ENCODE data around the gene IGF2BP2. TPM values are rescaled to one million over a fixed set of nuclear protein-coding genes. Genes with fewer than 3 reads are reported as not detected.

IGF2BP2 gene
- total and polyA plus RNA-seq, 2 donors (not counting 1 experiment from before 2014, with no cell fraction given): 0.01 TPM; not detected in 1

GRCh38 chr3:185823078-185824044, 1.5 kb downstream of the IGF2BP2 start:
- no peak for ATAC-seq (ENCODE audit: low read depth)
- H3K4me3 ChIP-seq (ENCODE audit: control extremely low read depth in 1 of 5, extremely low read depth in 1 of 5, insufficient read depth in 1 of 5, low read depth in 2 of 5, low read length in 4 of 5): peak overlapping the region in 4 of 5 experiments; percentile 35 to 60 (median 56)
- peak overlapping the region; percentile 88 for H3K4me3 Mint-ChIP-seq
- H4K20me1 ChIP-seq (ENCODE audit: control insufficient read depth, insufficient read depth, low read length, poor library complexity, severe bottlenecking): no peaks in the 10 kb centered on the region
- H3K9ac ChIP-seq (ENCODE audit: low read length): peak overlapping the region; percentile 64
- TF ChIP-seq, protein P1, sequence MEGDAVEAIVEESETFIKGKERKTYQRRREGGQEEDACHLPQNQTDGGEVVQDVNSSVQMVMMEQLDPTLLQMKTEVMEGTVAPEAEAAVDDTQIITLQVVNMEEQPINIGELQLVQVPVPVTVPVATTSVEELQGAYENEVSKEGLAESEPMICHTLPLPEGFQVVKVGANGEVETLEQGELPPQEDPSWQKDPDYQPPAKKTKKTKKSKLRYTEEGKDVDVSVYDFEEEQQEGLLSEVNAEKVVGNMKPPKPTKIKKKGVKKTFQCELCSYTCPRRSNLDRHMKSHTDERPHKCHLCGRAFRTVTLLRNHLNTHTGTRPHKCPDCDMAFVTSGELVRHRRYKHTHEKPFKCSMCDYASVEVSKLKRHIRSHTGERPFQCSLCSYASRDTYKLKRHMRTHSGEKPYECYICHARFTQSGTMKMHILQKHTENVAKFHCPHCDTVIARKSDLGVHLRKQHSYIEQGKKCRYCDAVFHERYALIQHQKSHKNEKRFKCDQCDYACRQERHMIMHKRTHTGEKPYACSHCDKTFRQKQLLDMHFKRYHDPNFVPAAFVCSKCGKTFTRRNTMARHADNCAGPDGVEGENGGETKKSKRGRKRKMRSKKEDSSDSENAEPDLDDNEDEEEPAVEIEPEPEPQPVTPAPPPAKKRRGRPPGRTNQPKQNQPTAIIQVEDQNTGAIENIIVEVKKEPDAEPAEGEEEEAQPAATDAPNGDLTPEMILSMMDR (IDR thresholded peaks at IDR 0.05): no peak
- TF ChIP-seq EZH2 (IDR thresholded peaks at IDR 0.05; ENCODE audit: borderline replicate concordance, insufficient read depth, low read depth, low read length, poor library complexity, severe bottlenecking): no peak
- no peaks in the 10 kb centered on the region for H3K9me3 Mint-ChIP-seq (ENCODE audit: insufficient read depth)
- peak; percentile 55 for DNase-seq
- CTCF ChIA-PET: no interaction called here
- H3K27ac ChIP-seq (ENCODE audit: low read length in 2 of 2): no peak overlapping the region
- peak overlapping the region; percentile 95 for H3K4me2 ChIP-seq (replicated peaks; ENCODE audit: low read depth, low read length, poor library complexity, severe bottlenecking)
- peak overlapping the region; percentile 68 for H2AFZ ChIP-seq (ENCODE audit: insufficient read depth, low read depth, low read length, poor library complexity, severe bottlenecking)
- no peaks in the 10 kb centered on the region for H3K36me3 ChIP-seq (replicated peaks in 1 of 2; ENCODE audit: control extremely low read depth in 1 of 2, control insufficient read depth in 1 of 2, extremely low read depth in 1 of 2, insufficient read depth in 2 of 2, low read length in 1 of 2)
- no peaks in the 10 kb centered on the region for H3K79me2 ChIP-seq (ENCODE audit: control insufficient read depth, insufficient read depth, low read length)
- under 1% methylated on average over 72 of the region's 84 CpGs for WGBS (ENCODE audit: insufficient coverage)
- POLR2A ChIA-PET: interaction anchor here (0.6 kb wide), 1 partner anchor 108 kb away, joined by 3 read pairs; no protein-coding TSS in a partner anchor
- H3K9me3 ChIP-seq (ENCODE audit: control extremely low read depth in 1 of 3, control insufficient read depth in 2 of 3, insufficient read depth in 1 of 3, low read length in 2 of 3): peaks cover 0 to 4% (median 0%) of the 10 kb centered on the region in 3 donors
- peaks cover 15 to 17% of the 10 kb centered on the region in 2 donors for H3K4me1 ChIP-seq (ENCODE audit: control insufficient read depth in 2 of 2, insufficient read depth in 2 of 2, low read length in 2 of 2)
- intact Hi-C loops (cut with micrococcal nuclease): loop anchor here (5.0 kb wide), 1 partner anchor 114 kb away; the partner anchor contains the start of gene TRA2B
- peaks cover 18% of the 10 kb centered on the region for H3K4me1 Mint-ChIP-seq
- H3K27me3 ChIP-seq (replicated peaks in 1 of 4; ENCODE audit: control extremely low read depth in 1 of 4, control insufficient read depth in 3 of 4, insufficient read depth in 4 of 4, low read length in 3 of 4): peaks cover 0 to 58% (median 27%) of the 10 kb centered on the region in 4 experiments
- H3K27me3 Mint-ChIP-seq: peaks cover 64% of the 10 kb centered on the region
- H3K27ac Mint-ChIP-seq: no peak overlapping the region
